Measurements from ENCODE around the gene IQSEC3. TPM values are rescaled to one million over a fixed set of nuclear protein-coding genes. Genes with fewer than 3 reads are reported as not detected.

The IQSEC3 gene
- total RNA-seq, 2 donors from 2014 or later, result 0.16 TPM; not detected in 1

- Histone ChIP-seq H3K9ac (ENCODE audit: low read depth in 2 of 2, low read length in 2 of 2) (no peak overlapping the region), H3K4me3 (no peak overlapping the region), H3K4me1 (no peaks in the 10 kb centered on the region), H3K9me3 (no peaks in the 10 kb centered on the region), H3K36me3 (no peaks in the 10 kb centered on the region), H3K27me3 (peaks cover under 1% of the 10 kb centered on the region), H3K27ac (no peak overlapping the region)
- TF ChIP-seq CTCF (IDR thresholded peaks at IDR 0.05), result no peak
- no peak for DNase-seq
- intact Hi-C loops (cut with DNase I), result no loop called here
Measured at GRCh38 chr12:197911-198695, 131.5 kb downstream of the IQSEC3 start.

DNA sequence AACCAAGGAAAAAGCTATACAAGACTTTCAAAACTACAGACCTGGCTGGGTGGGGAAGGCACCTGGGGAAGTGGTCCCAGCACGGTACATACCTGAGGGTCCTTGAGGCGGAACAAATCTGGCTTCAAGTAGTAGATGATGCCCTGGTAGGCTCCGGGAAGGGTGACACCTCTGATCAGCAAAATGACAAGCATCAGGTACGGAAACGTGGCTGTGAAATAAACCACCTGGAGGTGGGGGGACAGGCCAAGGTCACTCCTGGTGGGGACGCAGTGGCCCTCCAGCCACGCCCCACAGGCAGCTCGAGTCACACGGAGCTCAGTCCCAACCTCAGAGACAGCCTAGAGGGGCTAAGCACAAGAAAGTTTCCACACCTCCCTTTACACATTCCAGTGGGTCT is 132.1 kb downstream of the IQSEC3 start:
- Histone ChIP-seq H3K4me1 (no peaks in the 10 kb centered on the region), H3K36me3 (no peaks in the 10 kb centered on the region), H3K27ac (no peak overlapping the region), H3K9ac (ENCODE audit: low read depth in 2 of 2, low read length in 2 of 2) (no peak overlapping the region), H3K27me3 (peaks cover 6% of the 10 kb centered on the region), H3K9me3 (no peaks in the 10 kb centered on the region), H3K4me3 (no peak overlapping the region)
- no peak for DNase-seq
- TF ChIP-seq CTCF (IDR thresholded peaks at IDR 0.05), result no peak
- intact Hi-C loops (cut with DNase I), result no loop called here

- peaks cover 12% of the 10 kb centered on the region for H3K27me3 ChIP-seq
- H3K4me3 ChIP-seq, result no peak overlapping the region
- no peak for DNase-seq
Measured at GRCh38 chr12:201361-201760, 134.8 kb downstream of the IQSEC3 start.

DNA sequence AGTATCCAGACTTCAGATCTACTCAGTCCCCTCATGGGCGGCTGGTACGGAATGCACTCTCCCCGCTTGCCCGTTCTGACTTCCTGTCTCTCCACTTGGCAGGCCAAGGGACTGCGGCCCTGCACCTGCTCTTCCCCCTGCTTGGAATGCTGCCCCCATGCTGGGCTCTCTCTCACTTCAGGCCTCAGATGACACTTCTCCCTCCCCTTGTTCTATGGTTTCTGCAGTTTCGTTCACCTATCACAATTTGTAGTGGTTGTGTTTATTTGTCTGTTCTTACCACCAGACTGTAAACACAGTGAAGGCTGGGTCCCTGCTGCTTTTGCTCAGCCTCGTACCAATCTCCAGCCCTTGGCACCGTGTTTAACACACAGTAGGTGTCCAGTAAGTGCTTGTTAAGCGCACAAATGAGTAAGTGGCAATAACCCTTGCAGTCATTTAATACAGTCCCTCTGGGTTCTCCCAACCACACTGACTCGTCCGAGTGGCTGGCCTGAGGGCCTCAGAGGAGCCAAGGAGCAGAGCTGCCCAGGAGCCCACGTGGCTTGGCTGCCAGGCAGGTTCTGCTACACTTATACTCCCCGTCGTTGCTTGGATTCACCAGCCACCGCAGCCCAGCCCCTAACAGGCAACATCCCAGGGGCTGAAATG is 135.6 kb downstream of the IQSEC3 start:
- Histone ChIP-seq H3K27me3 (peaks cover 12% of the 10 kb centered on the region), H3K4me3 (no peak overlapping the region), H3K27ac (no peak overlapping the region), H3K9ac (ENCODE audit: low read depth in 2 of 2, low read length in 2 of 2) (no peak overlapping the region), H3K9me3 (no peaks in the 10 kb centered on the region), H3K36me3 (no peaks in the 10 kb centered on the region), H3K4me1 (no peaks in the 10 kb centered on the region)
- no peak for DNase-seq
- intact Hi-C loops (cut with DNase I), result no loop called here
- TF ChIP-seq CTCF (IDR thresholded peaks at IDR 0.05), result no peak

More at GRCh38 chr12:201361-201760, 134.8 kb downstream of the IQSEC3 start:
- TF ChIP-seq CTCF (IDR thresholded peaks at IDR 0.05), result no peak
- Histone ChIP-seq H3K36me3 (no peaks in the 10 kb centered on the region), H3K4me1 (no peaks in the 10 kb centered on the region), H3K9ac (ENCODE audit: low read depth in 2 of 2, low read length in 2 of 2) (no peak overlapping the region), H3K27ac (no peak overlapping the region), H3K9me3 (no peaks in the 10 kb centered on the region)
- intact Hi-C loops (cut with DNase I), result no loop called here

DNA sequence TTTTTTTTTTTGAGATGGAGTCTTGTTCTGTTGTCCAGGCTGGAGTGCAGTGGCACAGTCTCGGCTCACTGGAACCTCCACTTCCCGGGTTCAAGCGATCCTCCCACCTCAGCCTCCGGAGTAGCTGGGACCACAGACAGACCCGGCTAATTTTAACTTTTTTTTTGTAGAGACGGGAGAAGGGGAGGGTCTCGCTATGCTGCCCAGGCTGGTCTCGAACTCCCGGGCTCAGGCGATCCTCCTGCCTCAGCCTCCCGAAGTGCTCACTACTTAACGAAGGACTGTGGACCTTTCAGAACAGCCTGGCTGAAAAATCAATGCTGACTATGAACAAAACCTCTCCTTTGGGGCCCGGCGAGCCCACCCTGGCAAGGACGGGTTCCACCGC is 136.5 kb downstream of the IQSEC3 start:
- Histone ChIP-seq H3K27ac (no peak overlapping the region), H3K9me3 (no peaks in the 10 kb centered on the region), H3K4me3 (peak overlapping the region; percentile 26), H3K27me3 (peaks cover 12% of the 10 kb centered on the region), H3K36me3 (no peaks in the 10 kb centered on the region), H3K9ac (ENCODE audit: low read depth in 2 of 2, low read length in 2 of 2) (no peak overlapping the region), H3K4me1 (no peaks in the 10 kb centered on the region)
- intact Hi-C loops (cut with DNase I), result no loop called here
- TF ChIP-seq CTCF (IDR thresholded peaks at IDR 0.05), result no peak
- DNase-seq, result no peak

Data from colonic mucosa (tissue), 4 donors.